Fibroblast of skin of right quadriceps (primary cell): ENCODE data around the gene ERBB4.

Experiments used
- DNase-seq: peaks from one replicate; pipeline ENCODE4 v3.0.0-alpha.2; 2013

ERBB4 gene

GRCh38 chr2:212538305-212539071 lies at the start of gene ERBB4:
Gene ERBB4, minus strand, starts transcription at chr2:212538802. Its CDS starts 272 bp downstream, at chr2:212538530.
- DNase-seq: no peak

- no peak for DNase-seq
Observed at GRCh38 chr2:212580117-212580516, 41.5 kb upstream of the ERBB4 start.

GRCh38 chr2:212556296-212556695 lies 17.7 kb upstream of the ERBB4 start:
- DNase-seq: no peak

GRCh38 chr2:212554233-212554632 lies 15.6 kb upstream of the ERBB4 start:
- DNase-seq: no peak

GRCh38 chr2:212549941-212550340 lies 11.3 kb upstream of the ERBB4 start:
- DNase-seq: no peak

GRCh38 chr2:212549463-212549862 lies 10.9 kb upstream of the ERBB4 start:
- no peak for DNase-seq

GRCh38 chr2:212548455-212548819 lies 9.8 kb upstream of the ERBB4 start:
- DNase-seq: peak; percentile 16

- no peak for DNase-seq
Observed at GRCh38 chr2:212547716-212548454, 9.3 kb upstream of the ERBB4 start.

DNA sequence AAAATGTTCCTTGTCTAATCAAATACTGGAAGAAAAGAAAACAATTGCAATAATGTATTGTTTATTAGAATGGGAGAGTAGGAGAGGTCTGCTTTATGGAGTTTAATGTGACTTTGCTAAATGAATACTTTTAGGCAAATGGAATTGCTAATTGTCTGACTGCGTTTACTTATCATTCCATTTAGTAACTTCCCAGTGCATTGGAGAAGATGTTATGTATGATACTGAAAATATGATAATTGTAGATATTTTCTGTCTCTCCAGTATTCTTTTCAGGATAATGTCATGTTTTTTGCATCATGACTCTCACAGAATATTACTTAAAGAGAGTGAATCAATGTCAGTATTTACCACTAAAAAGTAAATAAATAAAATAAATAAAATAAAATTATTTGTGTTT lies 8.1 kb upstream of the ERBB4 start:
- DNase-seq: no peak

DNA sequence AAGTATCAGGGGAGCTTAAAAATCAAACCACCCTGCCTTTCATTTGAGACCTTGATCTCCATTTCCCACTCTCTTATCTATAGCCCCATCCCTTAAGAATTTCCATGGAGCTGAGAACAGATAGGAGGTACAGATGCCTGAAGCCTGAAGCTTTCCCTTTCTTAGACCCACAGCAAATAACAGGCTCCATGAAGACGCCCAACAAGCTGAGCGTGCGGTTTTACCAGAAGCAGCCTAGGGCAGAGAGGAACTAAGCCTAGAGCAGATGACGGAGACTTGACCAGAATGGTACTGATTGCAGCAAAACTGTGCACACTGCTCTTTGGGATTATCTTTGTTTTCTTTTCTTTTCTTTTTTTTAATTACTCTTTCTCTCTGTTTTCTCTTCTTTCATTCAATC lies 1.7 kb upstream of the ERBB4 start:
- no peak for DNase-seq

DNA sequence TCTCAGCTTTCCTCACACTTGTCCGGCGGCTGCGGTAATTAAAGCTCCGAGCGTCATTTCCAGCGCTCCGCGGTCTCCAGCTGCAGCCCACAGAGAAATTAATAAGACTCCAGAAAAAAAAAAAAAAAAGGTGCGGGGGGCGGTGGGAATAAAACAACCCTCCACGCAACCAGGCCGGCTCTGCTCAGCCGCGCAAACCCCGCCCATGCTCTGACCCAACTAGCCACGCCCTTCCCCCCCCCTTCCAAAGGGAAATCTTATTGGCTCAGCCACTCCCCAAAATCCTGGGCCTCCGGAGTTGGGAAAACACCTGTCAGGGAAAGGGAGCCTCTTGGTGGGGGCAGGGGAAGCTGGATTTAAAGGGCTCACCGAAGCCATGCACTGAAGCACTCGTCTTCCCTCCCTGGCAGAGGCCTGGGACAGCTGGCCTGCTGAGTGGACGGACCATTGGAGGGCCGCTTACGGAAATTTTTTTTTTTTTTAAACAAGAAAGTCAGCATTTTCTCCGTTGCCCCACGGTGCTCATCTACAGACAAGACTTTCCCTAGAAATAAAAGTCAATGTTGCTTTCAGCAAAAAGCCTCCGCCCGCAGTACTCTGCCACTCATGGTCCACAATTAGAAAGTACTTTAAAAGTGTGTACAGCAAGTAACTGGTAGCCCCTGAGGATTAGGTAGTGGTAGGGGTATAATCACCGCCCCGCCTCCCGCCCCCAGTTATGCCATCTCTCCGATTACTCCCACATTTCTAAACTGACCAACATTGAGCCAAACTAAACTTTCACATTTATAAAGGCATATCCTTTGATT lies 674 bp upstream of the ERBB4 start:
- no peak for DNase-seq

GRCh38 chr2:212537726-212538304 lies 787 bp downstream of the ERBB4 start:
- DNase-seq: no peak

GRCh38 chr2:212536817-212537725 lies 1.5 kb downstream of the ERBB4 start:
- DNase-seq: no peak

DNA sequence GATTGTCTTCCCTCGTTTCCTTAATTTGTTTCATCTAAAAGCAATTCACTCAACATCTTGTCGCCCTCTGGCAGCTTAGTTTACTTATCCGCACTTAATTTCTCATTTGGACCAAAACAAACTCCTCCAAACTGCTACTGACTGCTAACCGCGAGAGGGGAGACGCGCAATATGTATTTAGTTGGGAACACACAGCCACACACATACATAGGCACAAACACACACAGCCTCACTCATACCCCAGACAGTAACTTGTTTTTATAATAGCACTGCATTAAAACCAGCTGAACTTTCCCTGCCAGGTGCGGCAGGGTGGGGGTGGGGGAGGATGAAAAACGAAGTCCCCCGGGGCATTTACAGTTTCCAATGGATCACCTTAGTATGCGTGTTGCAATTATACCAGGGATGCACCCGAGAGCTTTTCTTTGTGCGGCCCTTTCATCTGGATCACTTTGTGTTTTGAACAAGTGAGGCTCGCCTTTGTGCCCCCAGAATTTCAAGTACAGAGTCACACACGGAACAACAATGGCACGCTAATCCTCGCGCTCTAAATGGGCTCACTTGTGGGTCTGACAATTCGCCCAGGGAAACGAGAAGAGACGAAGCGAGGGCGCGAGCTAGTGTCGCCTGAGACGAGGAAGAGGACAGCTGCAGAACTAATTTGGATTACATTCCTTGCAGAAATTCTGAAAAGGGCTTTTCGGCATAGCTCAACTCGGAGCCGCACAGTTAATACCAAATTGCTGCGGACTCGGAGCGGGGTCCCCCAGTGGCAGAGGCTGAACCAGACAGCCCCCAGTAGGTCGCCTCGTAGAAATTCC lies 2.4 kb downstream of the ERBB4 start:
- DNase-seq: no peak

DNA sequence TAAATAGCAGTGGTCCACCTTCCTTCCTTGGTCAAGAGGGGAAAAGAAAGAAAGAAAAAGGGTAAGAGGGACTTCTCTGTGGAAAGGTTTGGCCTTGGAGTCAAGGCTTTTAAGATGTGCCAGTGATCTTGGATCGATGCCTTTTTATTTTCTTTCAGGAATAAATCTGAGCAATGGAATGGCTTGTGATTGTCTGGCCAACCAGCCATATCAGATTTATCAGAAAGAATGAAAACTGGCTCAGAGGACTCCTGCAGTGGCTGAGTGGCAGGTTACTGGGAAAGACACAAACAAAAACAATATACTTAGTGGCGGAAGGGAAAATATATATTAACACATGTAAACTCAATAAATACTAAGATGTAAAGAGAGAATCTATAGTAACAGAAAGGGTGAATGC lies 4.3 kb downstream of the ERBB4 start:
- no peak for DNase-seq

DNA sequence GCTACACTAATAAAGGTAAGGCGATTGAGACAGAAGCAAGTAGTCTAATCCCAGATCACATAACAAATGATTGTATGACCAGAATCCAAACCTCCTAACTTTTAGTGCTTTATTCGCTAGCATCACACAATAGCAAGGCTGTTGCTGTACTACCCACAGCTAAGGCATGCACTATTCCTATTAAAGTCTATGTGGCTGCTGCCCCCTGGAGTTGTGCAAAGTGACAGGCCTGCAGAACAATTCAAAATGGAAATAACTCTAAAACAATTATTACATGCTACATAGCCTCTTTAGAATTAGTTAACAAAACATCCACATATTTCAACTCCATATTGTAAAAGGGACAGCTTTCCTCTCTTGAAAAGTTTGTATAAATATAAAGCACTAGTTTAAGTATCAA lies 6.0 kb downstream of the ERBB4 start:
- no peak for DNase-seq

GRCh38 chr2:212532087-212532486 lies 6.5 kb downstream of the ERBB4 start:
- no peak for DNase-seq

DNA sequence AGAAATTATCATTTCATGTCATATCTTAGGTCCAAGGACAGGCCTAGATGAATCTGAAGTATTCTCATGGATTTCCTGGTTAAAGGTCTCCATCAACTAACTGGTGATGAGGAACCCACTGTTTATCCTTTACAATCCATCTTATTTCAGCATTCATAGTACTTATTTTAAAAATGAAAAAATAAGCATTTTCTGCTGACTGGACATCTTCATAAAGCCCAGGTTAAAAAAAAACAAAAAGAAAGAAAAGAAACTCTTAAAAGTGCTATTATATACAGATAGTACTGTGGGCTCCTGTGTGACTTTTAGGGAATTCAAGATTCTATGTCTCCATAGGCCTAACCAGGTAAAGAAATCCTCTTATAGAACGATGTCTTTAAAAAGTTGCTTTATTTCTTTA lies 7.1 kb downstream of the ERBB4 start:
- DNase-seq: no peak

DNA sequence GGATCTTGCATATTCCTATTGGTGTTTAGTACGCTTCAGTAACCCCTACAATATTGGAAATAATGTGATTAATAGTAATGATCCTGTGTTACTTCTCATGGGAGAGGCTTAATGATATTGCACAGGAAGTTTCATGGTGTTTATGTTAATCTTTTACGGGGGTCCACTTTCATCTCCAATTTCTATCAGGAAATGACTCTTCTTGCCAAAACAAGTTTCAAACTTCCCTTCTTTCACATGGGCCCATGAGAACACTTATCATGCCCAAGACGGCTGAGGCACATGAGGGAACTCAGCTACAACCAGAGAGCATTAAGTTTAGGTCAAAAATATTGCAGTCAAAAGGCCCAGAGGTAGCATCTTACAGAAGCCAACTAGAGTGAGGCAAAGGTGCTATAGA lies 7.6 kb downstream of the ERBB4 start:
- DNase-seq: no peak

GRCh38 chr2:212530373-212530772 lies 8.2 kb downstream of the ERBB4 start:
- no peak for DNase-seq
